HL-60 (cell line): Measurements from ENCODE around the gene CNTNAP2.

ENCODE experiments used
- DNase-seq, 2 experiments: peaks; one replicate each; pipeline ENCODE4 v3.0.0-alpha.2; 2010 to 2020; ENCODE audit warnings: low read depth in 1 of 2, low spot score in 1 of 2
- H3K27ac ChIP-seq: fragments of 250-450 bp; sonication (Bioruptor Pico); replicated peaks from 2 replicates; pipeline ENCODE4 v1.5.1; 2020; ENCODE audit warnings: mild to moderate bottlenecking, moderate library complexity
- H3K27me3 ChIP-seq: fragments of 250-450 bp; sonication (Bioruptor Pico); 2 replicates; pipeline ENCODE4 v1.5.1; 2021; ENCODE audit warnings: mild to moderate bottlenecking, moderate library complexity; ENCODE audit not compliant: insufficient read depth, poor library complexity, severe bottlenecking
- H3K4me3 ChIP-seq: replicated peaks from 2 replicates; pipeline ENCODE4 v1.5.1; 2011; ENCODE audit warnings: mild to moderate bottlenecking, control low read depth, low read length; ENCODE audit not compliant: insufficient read depth
- CTCF ChIP-seq: IDR thresholded peaks from one replicate; pipeline ENCODE4 v1.5.1; 2011; ENCODE audit warnings: low read length, control low read depth, inconsistent platforms; ENCODE audit not compliant: insufficient read depth
- GABPA ChIP-seq: IDR thresholded peaks from 2 replicates; pipeline ENCODE4 v1.6.1; 2012; ENCODE audit warnings: low read depth
- POLR2AphosphoS5 ChIP-seq: IDR thresholded peaks from 2 replicates; pipeline ENCODE4 v1.6.1; 2012; ENCODE audit warnings: low read depth
- REST ChIP-seq: IDR thresholded peaks from 2 replicates; pipeline ENCODE4 v1.6.1; 2012; ENCODE audit warnings: low read depth; ENCODE audit not compliant: insufficient replicate concordance
- SPI1 ChIP-seq: IDR thresholded peaks from 2 replicates; pipeline ENCODE4 v1.6.1; 2012; ENCODE audit warnings: low read depth, mild to moderate bottlenecking, borderline replicate concordance

CNTNAP2 gene

GRCh38 chr7:148371280-148371937 is 2254.8 kb downstream of the CNTNAP2 start:
- no peak for TF ChIP-seq POLR2AphosphoS5
- DNase-seq, result no peak
- no peaks in the 10 kb centered on the region for H3K27me3 ChIP-seq

GRCh38 chr7:148374396-148375259 is 2258.0 kb downstream of the CNTNAP2 start:
- TF ChIP-seq GABPA (no peak), SPI1 (no peak), POLR2AphosphoS5 (no peak), REST (no peak), CTCF (no peak)
- Histone ChIP-seq H3K4me3 (no peak overlapping the region), H3K27ac (no peak overlapping the region), H3K27me3 (no peaks in the 10 kb centered on the region)
- DNase-seq, result no peak

More at GRCh38 chr7:148371280-148371937, 2254.8 kb downstream of the CNTNAP2 start:
- Histone ChIP-seq H3K27ac (no peak overlapping the region), H3K4me3 (no peak overlapping the region)

GRCh38 chr7:148379677-148380076 is 2263.1 kb downstream of the CNTNAP2 start:
- H3K27ac ChIP-seq, result no peak overlapping the region
- H3K27me3 ChIP-seq, result no peaks in the 10 kb centered on the region
- H3K4me3 ChIP-seq, result no peak overlapping the region
- DNase-seq, result no peak
- TF ChIP-seq REST, result no peak
- no peak for TF ChIP-seq SPI1
- TF ChIP-seq POLR2AphosphoS5, result no peak
- no peak for TF ChIP-seq CTCF
- no peak for TF ChIP-seq GABPA

- H3K27ac ChIP-seq, result no peak overlapping the region
- no peaks in the 10 kb centered on the region for H3K27me3 ChIP-seq
- DNase-seq, result no peak
- TF ChIP-seq SPI1 (no peak), CTCF (no peak), POLR2AphosphoS5 (no peak), GABPA (no peak), REST (no peak)
- no peak overlapping the region for H3K4me3 ChIP-seq
These were observed 2264.2 kb downstream of the CNTNAP2 start for GRCh38 chr7:148380596-148381419.
